Loucy (cell line): ENCODE data around the gene STS.

Source experiments
- H2AFZ ChIP-seq: fragments of 200-600 bp; sonication (generic); 2 replicates; pipeline ENCODE4 v1.6.0; 2016; ENCODE audit warnings: antibody characterized with exemption, mild to moderate bottlenecking, low read length, moderate library complexity
- H3F3A ChIP-seq: fragments of 200-600 bp; 2 replicates; pipeline ENCODE4 v1.6.0; 2016; ENCODE audit warnings: antibody characterized with exemption, low read depth, mild to moderate bottlenecking
- H3K27me3 ChIP-seq: fragments of 200-600 bp; sonication (generic); 2 replicates; pipeline ENCODE4 v1.6.1; 2014; ENCODE audit warnings: low read length, mild to moderate bottlenecking; ENCODE audit not compliant: insufficient read depth, poor library complexity, severe bottlenecking
- H3K36me3 ChIP-seq: fragments of 200-600 bp; sonication (generic); 2 replicates; pipeline ENCODE4 v1.6.1; 2016; ENCODE audit warnings: low read length; ENCODE audit not compliant: insufficient read depth
- H3K4me1 ChIP-seq: fragments of 200-600 bp; sonication (generic); 2 replicates; pipeline ENCODE4 v1.5.1; 2014; ENCODE audit warnings: low read length, mild to moderate bottlenecking; ENCODE audit not compliant: insufficient read depth, poor library complexity, severe bottlenecking
- H3K4me2 ChIP-seq: fragments of 200-600 bp; sonication (generic); 2 replicates; pipeline ENCODE4 v1.6.0; 2014; ENCODE audit warnings: antibody characterized with exemption, low read length, low read depth, mild to moderate bottlenecking; ENCODE audit not compliant: poor library complexity, severe bottlenecking
- H3K4me3 ChIP-seq: fragments of 200-600 bp; sonication (generic); 2 replicates; pipeline ENCODE4 v1.5.1; 2014; ENCODE audit warnings: low read length, mild to moderate bottlenecking, mixed read lengths; ENCODE audit not compliant: poor library complexity, severe bottlenecking
- H3K79me2 ChIP-seq: fragments of 200-600 bp; sonication (generic); 2 replicates; pipeline ENCODE4 v1.6.1; 2014; ENCODE audit warnings: low read length; ENCODE audit not compliant: insufficient read depth
- H3K9ac ChIP-seq: fragments of 200-600 bp; sonication (generic); 2 replicates; pipeline ENCODE4 v1.6.0; 2014; ENCODE audit warnings: mild to moderate bottlenecking, low read depth, low read length, moderate library complexity; ENCODE audit not compliant: poor library complexity, severe bottlenecking
- H3K9me2 ChIP-seq: fragments of 200-600 bp; sonication (generic); replicated peaks from 2 replicates; pipeline ENCODE4 v1.6.1; 2016; ENCODE audit warnings: low read depth, low read length, mixed read lengths
- H3K9me3 ChIP-seq: fragments of 200-600 bp; sonication (generic); 2 replicates; pipeline ENCODE4 v1.6.1; 2014; ENCODE audit warnings: mild to moderate bottlenecking, antibody characterized with exemption, low read length, low read depth; ENCODE audit not compliant: insufficient read depth
- H4K20me1 ChIP-seq: fragments of 200-600 bp; sonication (generic); 2 replicates; pipeline ENCODE4 v1.6.0; 2014; ENCODE audit warnings: antibody characterized with exemption, low read length, mild to moderate bottlenecking; ENCODE audit not compliant: insufficient read depth, poor library complexity, severe bottlenecking
- EZH2phosphoT487 ChIP-seq: fragments of 200-600 bp; IDR thresholded peaks from 2 replicates; pipeline ENCODE4 v1.6.1; 2018; ENCODE audit warnings: antibody characterized with exemption, mild to moderate bottlenecking, moderate library complexity, borderline replicate concordance
- TF ChIP-seq, protein P1 (sequence below): fragments of 200-600 bp; sonication (generic); conservative IDR thresholded peaks from 2 replicates; pipeline ENCODE4 v1.5.1; 2014; ENCODE audit warnings: mild to moderate bottlenecking, antibody characterized with exemption, low read length

Gene STS, protein sequence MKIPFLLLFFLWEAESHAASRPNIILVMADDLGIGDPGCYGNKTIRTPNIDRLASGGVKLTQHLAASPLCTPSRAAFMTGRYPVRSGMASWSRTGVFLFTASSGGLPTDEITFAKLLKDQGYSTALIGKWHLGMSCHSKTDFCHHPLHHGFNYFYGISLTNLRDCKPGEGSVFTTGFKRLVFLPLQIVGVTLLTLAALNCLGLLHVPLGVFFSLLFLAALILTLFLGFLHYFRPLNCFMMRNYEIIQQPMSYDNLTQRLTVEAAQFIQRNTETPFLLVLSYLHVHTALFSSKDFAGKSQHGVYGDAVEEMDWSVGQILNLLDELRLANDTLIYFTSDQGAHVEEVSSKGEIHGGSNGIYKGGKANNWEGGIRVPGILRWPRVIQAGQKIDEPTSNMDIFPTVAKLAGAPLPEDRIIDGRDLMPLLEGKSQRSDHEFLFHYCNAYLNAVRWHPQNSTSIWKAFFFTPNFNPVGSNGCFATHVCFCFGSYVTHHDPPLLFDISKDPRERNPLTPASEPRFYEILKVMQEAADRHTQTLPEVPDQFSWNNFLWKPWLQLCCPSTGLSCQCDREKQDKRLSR

DNA sequence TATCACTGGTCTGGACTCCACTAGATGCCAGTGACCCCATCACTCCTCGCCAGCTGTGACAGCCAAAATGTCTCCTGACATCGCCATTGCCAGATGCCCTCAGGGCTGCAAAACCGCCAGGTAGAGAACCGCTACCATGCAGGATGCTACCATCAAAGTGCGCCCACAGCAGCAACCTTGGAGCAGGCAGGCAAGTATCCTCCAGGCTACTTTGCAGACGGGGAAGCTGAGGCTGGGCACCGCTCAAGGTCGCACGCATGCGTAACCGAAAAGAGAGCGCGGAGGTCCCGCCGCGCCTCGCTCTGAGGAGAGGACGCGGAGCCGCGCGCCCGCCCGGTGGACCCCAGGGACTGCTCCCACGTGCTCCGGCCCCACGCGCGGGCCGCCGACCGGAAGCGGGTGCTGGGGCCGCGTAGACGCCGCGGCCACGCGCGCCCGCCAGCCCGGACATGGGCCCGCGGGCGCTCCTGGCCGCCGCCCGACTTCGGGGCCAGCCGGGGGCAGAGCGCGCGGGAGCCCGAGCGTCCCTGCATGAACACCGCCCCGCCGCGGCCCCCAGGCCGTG lies at the start of gene STS:
TSS of gene STS (plus strand) at position 300 of the 565 bp plus-strand sequence. CDS start 105,488 bp downstream, outside the sequence.
- peaks cover 67% of the 10 kb centered on the region for H3K79me2 ChIP-seq
- H2AFZ ChIP-seq, result peak within 1 kb of the TSS; percentile 98

DNA sequence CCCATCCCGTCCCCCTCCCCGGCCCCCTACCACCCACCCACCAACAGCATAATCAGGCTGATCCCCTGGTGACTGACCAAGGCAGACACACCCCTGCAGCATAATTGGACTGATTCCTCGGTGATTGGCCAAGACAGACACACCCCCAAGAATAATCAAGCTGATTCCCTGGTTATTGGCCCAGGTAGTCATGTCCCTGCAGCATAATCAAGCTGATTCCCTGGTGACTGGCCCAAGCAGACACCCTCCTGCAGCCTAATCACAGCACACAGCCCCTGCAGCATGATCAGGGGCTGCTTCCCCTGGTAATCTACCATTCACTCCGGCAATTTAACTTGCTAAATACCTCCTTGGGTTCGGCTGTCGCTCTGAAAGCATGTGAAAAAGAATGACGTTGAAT lies 47.5 kb upstream of the STS start:
- no peaks in the 10 kb centered on the region for H3K9me3 ChIP-seq
- TF ChIP-seq, protein P1, sequence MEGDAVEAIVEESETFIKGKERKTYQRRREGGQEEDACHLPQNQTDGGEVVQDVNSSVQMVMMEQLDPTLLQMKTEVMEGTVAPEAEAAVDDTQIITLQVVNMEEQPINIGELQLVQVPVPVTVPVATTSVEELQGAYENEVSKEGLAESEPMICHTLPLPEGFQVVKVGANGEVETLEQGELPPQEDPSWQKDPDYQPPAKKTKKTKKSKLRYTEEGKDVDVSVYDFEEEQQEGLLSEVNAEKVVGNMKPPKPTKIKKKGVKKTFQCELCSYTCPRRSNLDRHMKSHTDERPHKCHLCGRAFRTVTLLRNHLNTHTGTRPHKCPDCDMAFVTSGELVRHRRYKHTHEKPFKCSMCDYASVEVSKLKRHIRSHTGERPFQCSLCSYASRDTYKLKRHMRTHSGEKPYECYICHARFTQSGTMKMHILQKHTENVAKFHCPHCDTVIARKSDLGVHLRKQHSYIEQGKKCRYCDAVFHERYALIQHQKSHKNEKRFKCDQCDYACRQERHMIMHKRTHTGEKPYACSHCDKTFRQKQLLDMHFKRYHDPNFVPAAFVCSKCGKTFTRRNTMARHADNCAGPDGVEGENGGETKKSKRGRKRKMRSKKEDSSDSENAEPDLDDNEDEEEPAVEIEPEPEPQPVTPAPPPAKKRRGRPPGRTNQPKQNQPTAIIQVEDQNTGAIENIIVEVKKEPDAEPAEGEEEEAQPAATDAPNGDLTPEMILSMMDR, result no peak
- no peak for TF ChIP-seq EZH2phosphoT487
- H3K4me3 ChIP-seq, result no peak overlapping the region
- peaks cover 9% of the 10 kb centered on the region; the same call in 1 of the 2 replicates for H3K36me3 ChIP-seq
- H4K20me1 ChIP-seq, result no peaks in the 10 kb centered on the region
- no peak overlapping the region for H2AFZ ChIP-seq
- H3K4me2 ChIP-seq, result no peak overlapping the region
- H3K27me3 ChIP-seq, result no peaks in the 10 kb centered on the region
- H3K4me1 ChIP-seq, result no peaks in the 10 kb centered on the region
- peaks cover 4% of the 10 kb centered on the region; the same call in 1 of the 2 replicates for H3K79me2 ChIP-seq
- H3K9me2 ChIP-seq, result no peaks in the 10 kb centered on the region
- H3F3A ChIP-seq, result no peaks in the 10 kb centered on the region
- H3K9ac ChIP-seq, result no peak overlapping the region

More for the DNA sequence above, at the start of gene STS:
- Histone ChIP-seq H3K27me3 (no peaks in the 10 kb centered on the region), H3K9me3 (no peaks in the 10 kb centered on the region), H3F3A (no peaks in the 10 kb centered on the region), H4K20me1 (peaks cover 7% of the 10 kb centered on the region), H3K36me3 (no peaks in the 10 kb centered on the region), H3K9me2 (no peaks in the 10 kb centered on the region), H3K4me3 (peak within 1 kb of the TSS; percentile 99), H3K9ac (peak within 1 kb of the TSS; percentile 89), H3K4me1 (peaks cover 36% of the 10 kb centered on the region), H3K4me2 (peak within 1 kb of the TSS; percentile 85)
- TF ChIP-seq, protein P1, result no peak
- TF ChIP-seq EZH2phosphoT487, result no peak

DNA sequence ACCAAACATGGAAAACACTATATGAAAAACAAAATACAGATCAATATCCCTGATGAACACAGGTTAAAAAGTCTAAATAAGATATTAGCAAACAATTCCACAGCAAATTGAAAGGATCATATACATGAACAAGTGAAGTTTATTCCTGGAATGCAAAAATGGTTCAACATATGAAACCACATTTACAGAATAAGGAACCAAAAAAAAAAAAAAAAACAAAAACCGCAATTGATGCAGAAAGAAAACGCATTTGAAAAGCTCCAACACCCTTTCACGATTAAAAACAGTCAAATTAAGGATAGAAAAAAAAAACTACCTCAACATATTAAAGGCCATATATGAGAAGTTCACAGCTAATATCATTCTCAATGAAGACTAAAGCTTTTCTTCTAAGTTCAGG lies 45.4 kb upstream of the STS start:
- Histone ChIP-seq H3K4me3 (no peak overlapping the region), H3F3A (no peaks in the 10 kb centered on the region), H4K20me1 (no peaks in the 10 kb centered on the region), H3K4me2 (no peak overlapping the region), H3K27me3 (no peaks in the 10 kb centered on the region), H2AFZ (no peak overlapping the region), H3K9me3 (no peaks in the 10 kb centered on the region), H3K9me2 (no peaks in the 10 kb centered on the region), H3K4me1 (peaks cover 3% of the 10 kb centered on the region), H3K79me2 (peaks cover 7% of the 10 kb centered on the region; the same call in 1 of the 2 replicates), H3K36me3 (peaks cover 9% of the 10 kb centered on the region; the same call in 1 of the 2 replicates), H3K9ac (no peak overlapping the region)
- TF ChIP-seq, protein P1, result no peak
- TF ChIP-seq EZH2phosphoT487, result no peak
